RWPE1 (cell line): ENCODE results near the gene PDS5B.

Experiments
- CTCF ChIA-PET: fragments of 350-600 bp; sonication (Branson Sonifier 250); formaldehyde crosslinking; extraction: SDS; loops from one replicate; lab custom pipeline; 2021; lab: Yijun Ruan, JAX
- POLR2A ChIA-PET: fragments of 400-600 bp; formaldehyde crosslinking; extraction: SDS; loops from one replicate; lab custom pipeline; 2020; ENCODE audit warnings: antibody characterized with exemption; ENCODE audit not compliant: low non-redundant PET; lab: Yijun Ruan, JAX
- DNase-seq: peaks from one replicate; pipeline ENCODE4 v3.0.0; 2012; ENCODE audit warnings: low spot score
- H3K27ac ChIP-seq: fragments of 450-650 bp; 2 replicates; pipeline ENCODE4 v1.5.1; 2017
- TF ChIP-seq, protein P1 (sequence below): fragments of 450-650 bp; conservative IDR thresholded peaks from 2 replicates; pipeline ENCODE4 v1.5.1; 2017; ENCODE audit warnings: low read depth, mild to moderate bottlenecking

The PDS5B gene

DNA sequence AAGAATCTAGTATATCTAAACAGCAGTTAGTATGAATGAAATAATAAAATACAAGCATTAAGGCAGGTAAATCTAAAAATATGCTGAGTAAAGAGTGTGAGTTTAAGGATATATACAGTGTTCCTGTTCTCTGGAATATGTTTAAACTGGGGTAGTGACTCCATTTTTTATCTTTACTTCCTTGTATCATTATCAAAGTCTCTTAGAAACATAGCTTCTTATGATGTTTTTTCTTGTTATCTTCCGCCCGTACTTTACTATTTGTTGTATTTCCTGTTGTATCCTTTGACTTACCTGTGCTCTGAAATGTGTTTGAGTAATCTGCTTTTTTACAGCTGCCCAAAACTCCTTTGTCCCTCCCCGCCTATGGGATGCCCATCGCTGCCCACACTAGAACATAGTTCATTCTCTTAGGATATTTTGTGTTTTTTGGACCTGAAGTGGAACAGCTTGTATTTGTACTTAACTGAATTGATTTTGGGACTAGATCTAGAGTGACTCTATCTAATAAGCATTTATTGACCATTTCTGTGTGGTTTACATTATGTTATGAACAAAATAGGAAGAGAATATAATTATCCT is 80.8 kb downstream of the PDS5B start:
- H3K27ac ChIP-seq = no peak overlapping the region
- ChIA-PET CTCF (interaction anchor here (1.0 kb wide), 1 partner anchor 16 kb away, joined by 3 read pairs; no protein-coding TSS in a partner anchor), POLR2A (no interaction called here)
- no peak for DNase-seq
- TF ChIP-seq, protein P1, sequence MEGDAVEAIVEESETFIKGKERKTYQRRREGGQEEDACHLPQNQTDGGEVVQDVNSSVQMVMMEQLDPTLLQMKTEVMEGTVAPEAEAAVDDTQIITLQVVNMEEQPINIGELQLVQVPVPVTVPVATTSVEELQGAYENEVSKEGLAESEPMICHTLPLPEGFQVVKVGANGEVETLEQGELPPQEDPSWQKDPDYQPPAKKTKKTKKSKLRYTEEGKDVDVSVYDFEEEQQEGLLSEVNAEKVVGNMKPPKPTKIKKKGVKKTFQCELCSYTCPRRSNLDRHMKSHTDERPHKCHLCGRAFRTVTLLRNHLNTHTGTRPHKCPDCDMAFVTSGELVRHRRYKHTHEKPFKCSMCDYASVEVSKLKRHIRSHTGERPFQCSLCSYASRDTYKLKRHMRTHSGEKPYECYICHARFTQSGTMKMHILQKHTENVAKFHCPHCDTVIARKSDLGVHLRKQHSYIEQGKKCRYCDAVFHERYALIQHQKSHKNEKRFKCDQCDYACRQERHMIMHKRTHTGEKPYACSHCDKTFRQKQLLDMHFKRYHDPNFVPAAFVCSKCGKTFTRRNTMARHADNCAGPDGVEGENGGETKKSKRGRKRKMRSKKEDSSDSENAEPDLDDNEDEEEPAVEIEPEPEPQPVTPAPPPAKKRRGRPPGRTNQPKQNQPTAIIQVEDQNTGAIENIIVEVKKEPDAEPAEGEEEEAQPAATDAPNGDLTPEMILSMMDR = no peak

DNA sequence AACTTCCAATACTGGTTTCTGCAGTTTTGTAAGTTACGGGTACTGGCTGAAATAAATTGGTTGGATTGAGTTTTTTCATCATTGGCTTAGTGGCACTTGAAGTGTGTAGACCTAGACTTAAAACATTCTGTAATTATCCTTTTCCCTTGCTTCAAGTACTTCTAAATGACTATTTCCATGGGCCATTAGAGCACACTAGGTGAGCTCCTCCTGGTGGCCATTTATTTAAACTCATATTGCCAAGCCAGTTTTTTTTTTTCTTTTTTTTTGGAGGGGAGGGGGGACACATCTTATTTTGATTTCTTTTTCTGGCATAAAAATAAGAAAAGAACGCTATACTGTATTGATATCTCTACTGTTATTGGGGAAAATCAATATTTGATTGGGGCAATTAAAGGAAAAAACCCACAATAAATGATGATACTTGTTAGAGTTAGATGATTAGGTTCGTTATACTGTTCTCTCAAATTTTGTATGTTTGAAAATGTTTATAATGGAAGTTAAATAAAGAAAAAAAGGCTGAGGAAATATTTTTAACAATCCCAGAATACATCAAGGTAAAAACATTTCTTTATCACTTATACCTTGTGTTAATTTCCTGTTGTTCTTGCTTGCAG is 82.9 kb downstream of the PDS5B start:
- peak; percentile 11 for DNase-seq
- POLR2A ChIA-PET = interaction anchor here (0.6 kb wide), 1 partner anchor 242 kb away, joined by 4 read pairs; no protein-coding TSS in a partner anchor
- TF ChIP-seq, protein P1 = peak; percentile 60
- H3K27ac ChIP-seq = no peak overlapping the region
- CTCF ChIA-PET = interaction anchor here (0.6 to 1.4 kb wide), 18 partner anchors 9 to 1126 kb away, joined by 3 to 8 read pairs (median 4); no protein-coding TSS in a partner anchor

DNA sequence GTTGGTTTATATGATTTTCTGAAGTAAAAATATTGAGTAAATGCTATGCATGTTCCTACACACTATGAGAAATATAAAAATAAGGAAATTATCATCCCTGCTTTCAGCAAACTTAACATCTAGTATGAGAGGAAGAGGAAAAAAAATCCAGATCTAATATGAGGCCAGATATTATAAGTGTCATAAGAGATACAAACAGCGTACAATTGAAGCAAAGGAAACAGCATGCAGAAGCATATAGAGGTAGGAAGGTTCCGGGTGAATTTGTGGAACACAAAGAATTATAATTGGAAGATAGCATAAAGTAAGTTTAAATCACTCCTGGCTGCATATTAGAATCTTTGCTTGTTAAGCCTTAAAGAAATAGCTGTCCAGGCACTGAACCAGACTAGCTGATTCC is 88.3 kb downstream of the PDS5B start:
- no peak for DNase-seq
- CTCF ChIA-PET = no interaction called here
- TF ChIP-seq, protein P1 = no peak
- no peak overlapping the region for H3K27ac ChIP-seq
- POLR2A ChIA-PET = no interaction called here

DNA sequence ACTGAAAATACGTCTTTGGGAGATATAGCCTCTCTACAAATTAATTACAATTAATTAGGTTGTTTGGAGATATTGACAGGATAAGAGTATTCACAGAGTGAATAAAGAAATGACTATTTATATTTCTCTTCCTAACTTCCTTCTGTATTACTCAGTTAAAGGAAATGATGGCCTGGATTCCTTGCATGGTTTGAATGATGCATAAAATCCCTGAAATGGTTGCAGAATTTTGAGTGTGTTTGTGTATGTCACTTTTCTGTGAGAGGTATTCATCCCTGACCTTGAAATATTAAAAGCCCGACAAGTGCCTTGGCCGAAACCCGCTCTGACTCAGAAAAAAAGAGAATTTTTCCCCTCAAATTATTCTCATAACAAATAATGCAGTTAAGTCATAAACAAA is 90.0 kb downstream of the PDS5B start:
- CTCF ChIA-PET = no interaction called here
- POLR2A ChIA-PET = no interaction called here

DNA sequence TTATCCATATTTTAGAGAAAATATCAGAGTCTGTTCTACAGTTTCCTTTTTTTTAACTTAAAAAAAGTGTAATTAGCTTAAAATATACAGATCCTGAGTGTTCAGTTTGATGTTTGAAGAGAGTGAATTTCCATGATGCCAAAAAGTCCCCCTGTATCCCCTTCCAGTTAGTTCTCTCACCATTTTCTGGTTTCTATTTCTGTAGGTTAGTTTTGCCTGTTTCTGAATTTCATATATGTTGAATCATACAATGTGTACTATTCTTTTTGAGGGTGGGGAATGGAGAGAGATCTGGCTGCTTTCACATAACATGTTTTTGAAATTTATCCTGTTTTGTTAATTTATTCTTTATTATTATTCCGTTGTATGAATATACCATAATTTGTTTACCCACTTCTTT is 95.9 kb downstream of the PDS5B start:
- ChIA-PET POLR2A (no interaction called here), CTCF (interaction anchor here (0.9 kb wide), 1 partner anchor 31 kb away, joined by 3 read pairs; no protein-coding TSS in a partner anchor)
- TF ChIP-seq, protein P1 = no peak
- no peak overlapping the region for H3K27ac ChIP-seq
- DNase-seq = no peak

More for the DNA sequence above, 90.0 kb downstream of the PDS5B start:
- no peak overlapping the region for H3K27ac ChIP-seq
- TF ChIP-seq, protein P1 = no peak
- DNase-seq = no peak

DNA sequence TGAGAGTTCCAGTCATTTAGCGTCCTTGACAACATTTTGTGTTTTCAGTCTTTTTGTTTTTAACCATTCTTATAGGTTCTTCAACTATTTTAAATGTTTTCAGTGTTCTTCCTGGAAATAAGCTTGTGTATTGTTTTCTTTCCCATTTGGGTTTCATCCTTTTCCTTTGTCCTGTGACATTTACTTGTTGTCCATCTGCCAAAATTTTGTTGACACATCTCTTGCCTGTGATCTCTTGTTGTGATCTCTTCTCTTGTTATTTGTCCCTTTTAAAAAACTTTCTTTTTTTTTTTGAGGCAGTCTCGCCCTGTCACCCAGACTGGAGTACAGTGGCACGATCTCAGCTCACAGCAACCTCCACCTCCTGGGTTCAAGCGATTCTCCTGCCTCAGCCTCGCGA is 96.5 kb downstream of the PDS5B start:
- CTCF ChIA-PET = no interaction called here
- H3K27ac ChIP-seq = no peak overlapping the region
- no peak for DNase-seq
- POLR2A ChIA-PET = no interaction called here
- TF ChIP-seq, protein P1 = no peak
